Smooth muscle cell of the pulmonary artery (primary cell): ENCODE data around the gene CCNDBP1. TPM values are rescaled to one million over a fixed set of nuclear protein-coding genes. Genes with fewer than 3 reads are reported as not detected.

Experiments used
- total RNA-seq: library from RNA; depleted of rRNA; stranded (reverse); fragments of >200 nt; gene quantifications from 2 replicates; pipeline ENCODE4 v1.2.3, GENCODE V29; 2014

The CCNDBP1 gene
- total RNA-seq, result 53.5 and 66.1 TPM in 2 replicates

DNA sequence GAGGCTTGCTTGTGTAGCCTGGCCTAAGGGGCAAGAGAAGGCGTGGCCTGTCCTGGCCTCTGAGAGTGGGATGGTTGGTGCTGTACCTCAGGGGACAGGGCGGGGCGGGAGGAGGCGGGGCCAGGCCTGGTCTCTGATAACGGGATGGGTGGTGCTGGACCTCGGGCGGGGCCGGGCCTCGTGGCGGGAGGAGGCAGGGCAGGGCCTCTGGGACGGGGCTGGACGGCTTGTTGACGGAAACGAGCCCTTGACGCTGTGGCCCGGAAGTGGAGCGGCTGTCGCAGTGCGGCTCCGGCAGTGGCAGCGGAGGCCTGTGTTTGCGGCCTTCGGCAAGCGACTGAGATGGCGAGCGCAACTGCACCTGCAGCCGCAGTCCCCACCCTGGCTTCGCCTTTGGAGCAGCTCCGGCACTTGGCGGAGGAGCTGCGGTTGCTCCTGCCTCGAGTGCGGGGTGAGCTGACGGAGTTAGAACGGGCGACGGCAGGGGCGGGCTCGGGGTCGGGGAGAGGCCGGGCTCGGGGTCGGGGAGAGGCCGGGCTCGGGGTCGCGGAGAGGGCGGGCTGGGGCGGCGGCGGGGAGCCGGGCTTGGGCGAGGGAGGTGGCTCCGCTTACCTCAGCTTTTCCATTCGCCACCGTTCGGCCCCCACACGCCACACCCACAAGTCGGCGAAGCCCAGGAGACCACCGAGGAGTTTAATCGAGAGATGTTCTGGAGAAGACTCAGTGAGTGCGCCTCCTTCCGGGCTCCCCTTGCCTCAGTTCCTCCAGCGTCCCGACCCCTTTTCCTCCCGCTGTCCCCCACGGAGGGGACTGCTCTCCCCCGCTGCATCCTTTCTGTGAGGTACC lies at the start of gene CCNDBP1:
Gene CCNDBP1 (plus strand): TSS at position 247 of the 846 bp plus-strand sequence. CDS start 96 bp downstream, at position 343.

DNA sequence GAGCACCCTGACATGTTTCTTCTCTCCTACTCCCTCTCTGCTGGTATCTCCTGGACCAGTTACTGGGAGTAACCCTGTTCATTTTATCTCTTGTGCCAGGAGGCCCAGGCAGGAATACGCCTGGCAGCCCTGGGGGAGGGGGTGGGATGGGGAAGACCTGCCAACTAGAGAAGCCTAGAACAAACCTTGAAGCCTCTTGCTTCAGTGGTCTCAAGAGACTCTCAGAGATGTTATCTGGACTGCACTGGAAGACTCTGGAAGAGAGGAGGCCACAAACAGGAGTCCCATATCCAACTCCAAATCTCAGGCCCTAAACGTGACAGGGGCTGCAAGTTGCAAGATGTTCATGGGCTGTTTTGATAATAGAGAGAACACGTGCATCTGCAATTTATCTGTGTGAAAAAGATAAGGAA lies 35.8 kb downstream of the CCNDBP1 start, which contains the start of gene EPB42:
Gene EPB42 (minus strand): TSS at position 28 of the 413 bp plus-strand sequence. CDS start 193 bp downstream, outside the sequence.

Other genes with a start within 250 kb of the CCNDBP1 start
- 30.3 and 39.9 TPM in 2 replicates for gene UBR1, start 79.4 kb upstream of the CCNDBP1 start, total RNA-seq
- 12.7 and 12.8 TPM in 2 replicates for gene TMEM62, start 51.8 kb upstream of the CCNDBP1 start, total RNA-seq
- gene EPB42, start 35.6 kb downstream of the CCNDBP1 start, total RNA-seq, result 0.23 TPM in 1 of 2 replicates, not detected in the other
- 0.26 TPM in 1 of 2 replicates, not detected in the other for gene TGM5, start 81.5 kb downstream of the CCNDBP1 start, total RNA-seq
- not detected in 2 replicates for gene TGM7, start 116.9 kb downstream of the CCNDBP1 start, total RNA-seq
- gene LCMT2, start 145.2 kb downstream of the CCNDBP1 start, total RNA-seq, result 7.2 and 8.6 TPM in 2 replicates
- 16.7 and 17.8 TPM in 2 replicates for gene ZSCAN29, start 185.6 kb downstream of the CCNDBP1 start, total RNA-seq
- 15.4 and 18.4 TPM in 2 replicates for gene TUBGCP4, start 185.7 kb downstream of the CCNDBP1 start, total RNA-seq